Liver (tissue), 3 donors: ENCODE data around the gene ADGRF3.

ENCODE experiments used
- GABPA ChIP-seq, 2 donors: IDR thresholded peaks in 1 of 2; conservative IDR thresholded peaks in 1 of 2; 2 replicates each; pipeline ENCODE4 v1.6.1; 2016; ENCODE audit warnings: antibody characterized with exemption in 2 of 2, mild to moderate bottlenecking in 1 of 2, moderate library complexity in 1 of 2
- TF ChIP-seq, protein P1 (sequence below): fragments of 150-350 bp; IDR thresholded peaks from 2 replicates; pipeline ENCODE4 v1.5.1; 2017; ENCODE audit warnings: improper control_type of control experiment, low read depth, low read length; ENCODE audit not compliant: missing input control
- TF ChIP-seq, protein P2 (sequence below): IDR thresholded peaks from 2 replicates; pipeline ENCODE4 v1.6.1; 2016; ENCODE audit warnings: antibody characterized with exemption
- donor health status: healthy.
- donor health status: healthy.

DNA sequence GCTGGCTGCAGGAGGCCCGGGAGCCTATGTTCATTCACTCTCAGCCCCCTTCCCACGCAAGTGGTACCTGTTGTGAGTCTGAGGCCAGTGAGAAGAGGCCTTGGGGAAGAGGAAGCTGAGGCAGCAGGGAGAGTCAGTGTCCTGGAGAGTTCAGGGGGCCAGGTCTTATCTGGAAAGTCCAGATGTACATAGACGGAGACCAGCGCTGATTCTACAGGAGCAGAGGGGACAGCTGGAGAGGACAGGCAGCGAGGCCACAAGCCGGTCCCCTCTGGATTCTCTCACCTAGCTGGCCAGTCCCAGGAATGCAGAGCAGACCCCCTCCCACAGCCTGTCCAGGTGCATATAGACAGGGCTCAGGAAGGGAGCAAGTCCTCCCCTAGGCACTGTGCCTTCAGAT is 29.7 kb downstream of the ADGRF3 start:
- TF ChIP-seq, protein P1, sequence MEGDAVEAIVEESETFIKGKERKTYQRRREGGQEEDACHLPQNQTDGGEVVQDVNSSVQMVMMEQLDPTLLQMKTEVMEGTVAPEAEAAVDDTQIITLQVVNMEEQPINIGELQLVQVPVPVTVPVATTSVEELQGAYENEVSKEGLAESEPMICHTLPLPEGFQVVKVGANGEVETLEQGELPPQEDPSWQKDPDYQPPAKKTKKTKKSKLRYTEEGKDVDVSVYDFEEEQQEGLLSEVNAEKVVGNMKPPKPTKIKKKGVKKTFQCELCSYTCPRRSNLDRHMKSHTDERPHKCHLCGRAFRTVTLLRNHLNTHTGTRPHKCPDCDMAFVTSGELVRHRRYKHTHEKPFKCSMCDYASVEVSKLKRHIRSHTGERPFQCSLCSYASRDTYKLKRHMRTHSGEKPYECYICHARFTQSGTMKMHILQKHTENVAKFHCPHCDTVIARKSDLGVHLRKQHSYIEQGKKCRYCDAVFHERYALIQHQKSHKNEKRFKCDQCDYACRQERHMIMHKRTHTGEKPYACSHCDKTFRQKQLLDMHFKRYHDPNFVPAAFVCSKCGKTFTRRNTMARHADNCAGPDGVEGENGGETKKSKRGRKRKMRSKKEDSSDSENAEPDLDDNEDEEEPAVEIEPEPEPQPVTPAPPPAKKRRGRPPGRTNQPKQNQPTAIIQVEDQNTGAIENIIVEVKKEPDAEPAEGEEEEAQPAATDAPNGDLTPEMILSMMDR: no peak
- no peak for TF ChIP-seq GABPA (IDR thresholded peaks at IDR 0.05 in 1 of 2, conservative IDR thresholded peaks at IDR 0.05 in 1 of 2)
- TF ChIP-seq, protein P2, sequence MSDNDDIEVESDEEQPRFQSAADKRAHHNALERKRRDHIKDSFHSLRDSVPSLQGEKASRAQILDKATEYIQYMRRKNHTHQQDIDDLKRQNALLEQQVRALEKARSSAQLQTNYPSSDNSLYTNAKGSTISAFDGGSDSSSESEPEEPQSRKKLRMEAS: no peak
